Measurements from ENCODE around the gene MBNL3.

Gene MBNL3

GRCh38 chrX:132488819-132489577 is at the start of gene MBNL3:
Gene MBNL3 (minus strand): TSS chrX:132489038. CDS start chrX:132439611, 49,427 bp downstream.
- DNase-seq = peak; percentile 82

GRCh38 chrX:132533409-132533808 is 44.6 kb upstream of the MBNL3 start:
- no peak for DNase-seq

GRCh38 chrX:132532913-132533312 is 44.1 kb upstream of the MBNL3 start:
- DNase-seq = no peak

- DNase-seq = no peak
Measured at GRCh38 chrX:132532097-132532496, 43.3 kb upstream of the MBNL3 start.

- DNase-seq = no peak
Measured at GRCh38 chrX:132520792-132521191, 32.0 kb upstream of the MBNL3 start.

- DNase-seq = no peak
Measured at GRCh38 chrX:132520213-132520612, 31.4 kb upstream of the MBNL3 start.

- no peak for DNase-seq
Measured at GRCh38 chrX:132518401-132518800, 29.6 kb upstream of the MBNL3 start.

- no peak for DNase-seq
Measured at GRCh38 chrX:132508834-132509233, 20.0 kb upstream of the MBNL3 start.

- no peak for DNase-seq
Measured at GRCh38 chrX:132505116-132505515, 16.3 kb upstream of the MBNL3 start.

GRCh38 chrX:132504417-132504816 is 15.6 kb upstream of the MBNL3 start:
- DNase-seq = no peak

- DNase-seq = no peak
Measured at GRCh38 chrX:132501606-132502005, 12.8 kb upstream of the MBNL3 start.

- DNase-seq = no peak
Measured at GRCh38 chrX:132497432-132497831, 8.6 kb upstream of the MBNL3 start.

- DNase-seq = no peak
Measured at GRCh38 chrX:132493095-132493494, 4.3 kb upstream of the MBNL3 start.

- DNase-seq = peak; percentile 63
Measured at GRCh38 chrX:132491191-132491590, 2.4 kb upstream of the MBNL3 start.

GRCh38 chrX:132489578-132490419 is 961 bp upstream of the MBNL3 start:
- peak; percentile 78 for DNase-seq

GRCh38 chrX:132488180-132488705 is 595 bp downstream of the MBNL3 start:
- peak; percentile 74 for DNase-seq

GRCh38 chrX:132486599-132487178 is 2.1 kb downstream of the MBNL3 start:
- DNase-seq = peak; percentile 41

GRCh38 chrX:132483951-132484350 is 4.9 kb downstream of the MBNL3 start:
- DNase-seq = peak; percentile 58

GRCh38 chrX:132483488-132483887 is 5.3 kb downstream of the MBNL3 start:
- DNase-seq = peak; percentile 56

- peak; percentile 26 for DNase-seq
Measured at GRCh38 chrX:132482632-132483031, 6.2 kb downstream of the MBNL3 start.

GRCh38 chrX:132481449-132481848 is 7.4 kb downstream of the MBNL3 start:
- no peak for DNase-seq

- DNase-seq = peak; percentile 82
Measured at GRCh38 chrX:132480581-132481203, 8.1 kb downstream of the MBNL3 start.

Measured in NCI-H1092 treated with DMSO at 0.1 percent for 48 hours (cell line).